WI38 (cell line): ENCODE results near the gene RCSD1.

Experiments used
- H3K4me3 ChIP-seq: 2 replicates; pipeline ENCODE4 v1.5.1; 2011; ENCODE audit warnings: low read depth, mild to moderate bottlenecking, control low read depth, low read length
- CTCF ChIP-seq: IDR thresholded peaks from 2 replicates; pipeline ENCODE4 v1.5.1; 2012; ENCODE audit warnings: low read depth, mild to moderate bottlenecking, control low read depth, low read length

The RCSD1 gene

GRCh38 chr1:167723707-167724323 lies 93.8 kb downstream of the RCSD1 start:
- peak overlapping the region; percentile 93 for H3K4me3 ChIP-seq
- no peak for TF ChIP-seq CTCF

GRCh38 chr1:167726008-167726407 lies 96.0 kb downstream of the RCSD1 start:
- no peak for TF ChIP-seq CTCF
- no peak overlapping the region for H3K4me3 ChIP-seq

DNA sequence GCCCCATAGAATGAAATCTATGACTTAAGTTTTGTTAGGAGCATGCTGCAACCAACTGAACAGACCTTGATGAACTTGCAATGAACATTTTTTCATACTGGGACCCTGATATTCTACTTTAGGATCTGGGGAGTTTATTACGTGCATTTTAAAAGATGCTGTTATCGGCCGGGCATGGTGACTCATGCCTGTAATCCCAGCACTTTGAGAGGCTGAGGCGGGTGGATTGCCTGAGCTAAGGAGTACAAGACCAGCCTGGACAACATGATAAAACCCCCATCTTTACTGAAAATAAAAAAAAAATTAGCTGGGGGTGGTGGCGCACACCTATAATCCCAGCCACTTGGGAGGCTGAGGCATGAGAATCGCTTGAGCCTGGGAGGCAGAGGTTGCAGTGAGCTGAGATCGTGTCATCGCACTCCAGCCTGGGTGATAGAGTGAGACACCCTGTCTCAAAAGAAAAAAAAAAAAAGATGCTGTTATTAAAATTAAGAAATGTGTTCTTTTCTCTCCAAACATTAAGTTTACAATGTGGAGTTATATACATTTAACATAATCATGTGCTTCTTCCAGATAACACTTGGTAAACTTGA lies 98.9 kb downstream of the RCSD1 start:
- no peak for TF ChIP-seq CTCF
- H3K4me3 ChIP-seq: no peak overlapping the region

- TF ChIP-seq CTCF: no peak
Measured at GRCh38 chr1:167734227-167734626, 104.2 kb downstream of the RCSD1 start.

GRCh38 chr1:167734841-167735240 lies 104.8 kb downstream of the RCSD1 start:
- no peak for TF ChIP-seq CTCF
- H3K4me3 ChIP-seq: no peak overlapping the region

More at GRCh38 chr1:167734227-167734626, 104.2 kb downstream of the RCSD1 start:
- H3K4me3 ChIP-seq: no peak overlapping the region

GRCh38 chr1:167737169-167737568 lies 107.1 kb downstream of the RCSD1 start:
- TF ChIP-seq CTCF: no peak
- no peak overlapping the region for H3K4me3 ChIP-seq

DNA sequence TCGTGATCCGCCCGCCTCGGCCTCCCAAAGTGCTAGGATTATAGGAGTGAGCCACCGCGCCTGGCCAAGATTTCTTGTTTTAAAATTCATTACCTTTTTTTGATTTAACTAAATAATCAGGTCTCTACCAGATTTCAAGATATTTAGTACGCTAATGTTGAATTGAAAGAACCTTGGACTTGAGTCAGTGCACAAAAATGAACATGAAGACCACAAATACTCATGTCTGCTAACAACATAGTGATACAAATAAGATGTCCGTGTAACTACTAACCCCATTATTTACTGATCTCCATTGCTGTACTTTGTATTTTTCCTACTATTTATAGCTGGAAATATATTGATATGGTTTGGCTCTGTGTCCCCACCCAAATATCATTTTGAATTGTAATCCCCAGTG lies 108.1 kb downstream of the RCSD1 start:
- TF ChIP-seq CTCF: no peak
- no peak overlapping the region for H3K4me3 ChIP-seq
